WTC11 (cell line): Measurements from ENCODE around the gene RAI14. TPM values are rescaled to one million over a fixed set of nuclear protein-coding genes. Genes with fewer than 3 reads are reported as not detected.

Source experiments
- ATAC-seq: fragments of 200-7000 bp; cut with Tn5 transposase; 2 replicates; pipeline ENCODE4 v1.10.0; 2021; ENCODE audit warnings: mild to moderate bottlenecking, moderate library complexity
- CTCF ChIA-PET: fragments of 300-600 bp; sonication (Branson Sonifier 250); formaldehyde crosslinking; loops from one replicate; lab custom pipeline; 2021; ENCODE audit warnings: antibody characterized with exemption; lab: Charles Lee
- POLR2A ChIA-PET: fragments of 350-600 bp; sonication (Branson Sonifier 250); formaldehyde crosslinking; loops from one replicate; lab custom pipeline; 2021; ENCODE audit warnings: antibody characterized with exemption; lab: Charles Lee
- DNase-seq: peaks from one replicate; pipeline ENCODE4 v3.0.0; 2021; ENCODE audit warnings: low spot score
- H3K27ac Mint-ChIP-seq: 2 replicates; pipeline ENCODE4 v1.8.0; 2021; ENCODE audit warnings: mixed read lengths
- H3K27me3 Mint-ChIP-seq: 2 replicates; pipeline ENCODE4 v1.8.0; 2021; ENCODE audit warnings: low read depth, mild to moderate bottlenecking, moderate library complexity, mixed read lengths
- H3K36me3 Mint-ChIP-seq: 2 replicates; pipeline ENCODE4 v1.8.0; 2021; ENCODE audit warnings: mixed read lengths
- H3K4me1 Mint-ChIP-seq: 2 replicates; pipeline ENCODE4 v1.8.0; 2022; ENCODE audit warnings: mixed read lengths
- H3K4me3 Mint-ChIP-seq: 2 replicates; pipeline ENCODE4 v1.8.0; 2021; ENCODE audit warnings: mild to moderate bottlenecking, moderate library complexity, mixed read lengths
- H3K9me3 Mint-ChIP-seq: 2 replicates; pipeline ENCODE4 v1.8.0; 2021; ENCODE audit warnings: mixed read lengths
- AFF4 ChIP-seq: sonication (generic); formaldehyde crosslinking; IDR thresholded peaks from 2 replicates; pipeline ENCODE4 v1.8.1; 2023; ENCODE audit warnings: mild to moderate bottlenecking, missing genetic modification reagents, borderline replicate concordance
- ARID4B ChIP-seq: sonication (generic); formaldehyde crosslinking; IDR thresholded peaks from 2 replicates; pipeline ENCODE4 v1.8.0; 2023; ENCODE audit warnings: missing genetic modification reagents, mild to moderate bottlenecking, borderline replicate concordance
- CDX4 ChIP-seq: fragments of 250-450 bp; sonication (Bioruptor Pico); IDR thresholded peaks from 2 replicates; pipeline ENCODE4 v1.9.0; 2021; ENCODE audit warnings: moderate library complexity, mild to moderate bottlenecking, inconsistent platforms, borderline replicate concordance
- GABPB1 ChIP-seq: sonication (generic); formaldehyde crosslinking; IDR thresholded peaks from 2 replicates; pipeline ENCODE4 v1.8.1; 2023; ENCODE audit warnings: mild to moderate bottlenecking, missing genetic modification reagents
- MYBL2 ChIP-seq: sonication (generic); formaldehyde crosslinking; IDR thresholded peaks from 2 replicates; pipeline ENCODE4 v1.8.1; 2023; ENCODE audit warnings: mild to moderate bottlenecking, moderate library complexity, missing genetic modification reagents
- NR1H2 ChIP-seq: sonication (generic); formaldehyde crosslinking; IDR thresholded peaks from 2 replicates; pipeline ENCODE4 v1.9.0; 2021; ENCODE audit warnings: mild to moderate bottlenecking, moderate library complexity, missing genetic modification reagents
- PRRX2 ChIP-seq: fragments of 250-450 bp; sonication (Bioruptor Pico); IDR thresholded peaks from 2 replicates; pipeline ENCODE4 v1.8.0; 2021; ENCODE audit warnings: mild to moderate bottlenecking
- RELA ChIP-seq: sonication (generic); formaldehyde crosslinking; IDR thresholded peaks from 2 replicates; pipeline ENCODE4 v1.8.1; 2022; ENCODE audit warnings: missing genetic modification reagents, mild to moderate bottlenecking, borderline replicate concordance
- total RNA-seq: library from RNA; stranded (reverse); gene quantifications from 3 replicates; pipeline ENCODE4 v1.2.3, GENCODE V29; 2021
- TF ChIP-seq, protein P1 (sequence below): sonication (generic); formaldehyde crosslinking; conservative IDR thresholded peaks from 2 replicates; pipeline ENCODE4 v1.8.1; 2023; ENCODE audit warnings: mild to moderate bottlenecking, low read depth, missing genetic modification reagents, moderate library complexity
- TF ChIP-seq, protein P2 (sequence below): sonication (generic); formaldehyde crosslinking; IDR thresholded peaks from 2 replicates; pipeline ENCODE4 v1.8.0; 2022; ENCODE audit warnings: mild to moderate bottlenecking, missing genetic modification reagents
- TF ChIP-seq, protein P3 (sequence below): sonication (generic); formaldehyde crosslinking; IDR thresholded peaks from 2 replicates; pipeline ENCODE4 v1.8.1; 2023; ENCODE audit warnings: mild to moderate bottlenecking, missing genetic modification reagents, moderate library complexity
- TF ChIP-seq, protein P4 (sequence below): sonication (generic); formaldehyde crosslinking; IDR thresholded peaks from 2 replicates; pipeline ENCODE4 v1.8.0; 2023; ENCODE audit warnings: missing genetic modification reagents
- TF ChIP-seq, protein P5 (sequence below): sonication (generic); formaldehyde crosslinking; IDR thresholded peaks from 2 replicates; pipeline ENCODE4 v1.8.1; 2022; ENCODE audit warnings: missing genetic modification reagents, borderline replicate concordance
- TF ChIP-seq, protein P6 (sequence below): sonication (generic); formaldehyde crosslinking; conservative IDR thresholded peaks from 2 replicates; pipeline ENCODE4 v1.8.1; 2022; ENCODE audit warnings: mild to moderate bottlenecking, missing genetic modification reagents

The RAI14 gene
- total RNA-seq, 1 experiment from 2014 or later, result 185 TPM

DNA sequence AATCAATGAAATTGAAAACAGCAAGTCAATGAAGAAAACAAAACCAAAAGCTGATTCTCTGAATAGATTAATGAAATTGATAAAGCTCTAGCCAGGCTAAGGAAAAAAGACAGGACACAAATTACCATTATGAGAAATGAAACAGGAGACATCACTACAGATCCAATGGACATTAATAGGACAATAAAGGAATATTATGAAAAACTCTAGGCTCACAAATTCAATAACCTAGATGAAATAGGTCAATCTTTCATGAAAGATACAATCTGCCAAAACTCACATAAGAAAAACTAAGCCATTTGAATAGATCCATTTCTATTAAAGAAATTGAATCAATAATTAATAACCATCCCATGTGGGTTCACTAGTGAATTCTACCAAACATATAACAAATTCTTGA is 220.1 kb downstream of the RAI14 start:
- no peak overlapping the region for H3K27ac Mint-ChIP-seq
- ChIA-PET POLR2A (interaction anchor here (0.6 kb wide), 1 partner anchor 39 kb away, joined by 3 read pairs; the partner anchor contains the start of genes BRIX1 and RAD1), CTCF (no interaction called here)
- H3K27me3 Mint-ChIP-seq, result no peaks in the 10 kb centered on the region
- ATAC-seq (no peak), DNase-seq (no peak)
- H3K9me3 Mint-ChIP-seq, result peaks cover 40% of the 10 kb centered on the region
- TF ChIP-seq ARID4B (CRISPR knock-in tag) (no peak), CDX4 (CRISPR knock-in tag) (no peak), AFF4 (CRISPR knock-in tag) (no peak), PRRX2 (no peak), NR1H2 (CRISPR knock-in tag) (no peak)
- TF ChIP-seq, protein P1, sequence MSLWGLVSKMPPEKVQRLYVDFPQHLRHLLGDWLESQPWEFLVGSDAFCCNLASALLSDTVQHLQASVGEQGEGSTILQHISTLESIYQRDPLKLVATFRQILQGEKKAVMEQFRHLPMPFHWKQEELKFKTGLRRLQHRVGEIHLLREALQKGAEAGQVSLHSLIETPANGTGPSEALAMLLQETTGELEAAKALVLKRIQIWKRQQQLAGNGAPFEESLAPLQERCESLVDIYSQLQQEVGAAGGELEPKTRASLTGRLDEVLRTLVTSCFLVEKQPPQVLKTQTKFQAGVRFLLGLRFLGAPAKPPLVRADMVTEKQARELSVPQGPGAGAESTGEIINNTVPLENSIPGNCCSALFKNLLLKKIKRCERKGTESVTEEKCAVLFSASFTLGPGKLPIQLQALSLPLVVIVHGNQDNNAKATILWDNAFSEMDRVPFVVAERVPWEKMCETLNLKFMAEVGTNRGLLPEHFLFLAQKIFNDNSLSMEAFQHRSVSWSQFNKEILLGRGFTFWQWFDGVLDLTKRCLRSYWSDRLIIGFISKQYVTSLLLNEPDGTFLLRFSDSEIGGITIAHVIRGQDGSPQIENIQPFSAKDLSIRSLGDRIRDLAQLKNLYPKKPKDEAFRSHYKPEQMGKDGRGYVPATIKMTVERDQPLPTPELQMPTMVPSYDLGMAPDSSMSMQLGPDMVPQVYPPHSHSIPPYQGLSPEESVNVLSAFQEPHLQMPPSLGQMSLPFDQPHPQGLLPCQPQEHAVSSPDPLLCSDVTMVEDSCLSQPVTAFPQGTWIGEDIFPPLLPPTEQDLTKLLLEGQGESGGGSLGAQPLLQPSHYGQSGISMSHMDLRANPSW (CRISPR knock-in tag), result no peak
- TF ChIP-seq, protein P2, sequence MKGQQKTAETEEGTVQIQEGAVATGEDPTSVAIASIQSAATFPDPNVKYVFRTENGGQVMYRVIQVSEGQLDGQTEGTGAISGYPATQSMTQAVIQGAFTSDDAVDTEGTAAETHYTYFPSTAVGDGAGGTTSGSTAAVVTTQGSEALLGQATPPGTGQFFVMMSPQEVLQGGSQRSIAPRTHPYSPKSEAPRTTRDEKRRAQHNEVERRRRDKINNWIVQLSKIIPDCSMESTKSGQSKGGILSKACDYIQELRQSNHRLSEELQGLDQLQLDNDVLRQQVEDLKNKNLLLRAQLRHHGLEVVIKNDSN, result no peak
- peaks cover 4% of the 10 kb centered on the region; the same call in 1 of the 2 replicates for H3K4me1 Mint-ChIP-seq
- H3K36me3 Mint-ChIP-seq, result peaks cover 27% of the 10 kb centered on the region
- H3K4me3 Mint-ChIP-seq, result no peak overlapping the region

- no peaks in the 10 kb centered on the region for H3K27me3 Mint-ChIP-seq
- no peak overlapping the region for H3K27ac Mint-ChIP-seq
- CTCF ChIA-PET, result no interaction called here
- peaks cover 14% of the 10 kb centered on the region for H3K36me3 Mint-ChIP-seq
- POLR2A ChIA-PET, result no interaction called here
- peaks cover 25% of the 10 kb centered on the region for H3K9me3 Mint-ChIP-seq
- H3K4me3 Mint-ChIP-seq, result no peak overlapping the region
- H3K4me1 Mint-ChIP-seq, result no peaks in the 10 kb centered on the region
- ATAC-seq (no peak), DNase-seq (no peak)
- TF ChIP-seq, protein P3, sequence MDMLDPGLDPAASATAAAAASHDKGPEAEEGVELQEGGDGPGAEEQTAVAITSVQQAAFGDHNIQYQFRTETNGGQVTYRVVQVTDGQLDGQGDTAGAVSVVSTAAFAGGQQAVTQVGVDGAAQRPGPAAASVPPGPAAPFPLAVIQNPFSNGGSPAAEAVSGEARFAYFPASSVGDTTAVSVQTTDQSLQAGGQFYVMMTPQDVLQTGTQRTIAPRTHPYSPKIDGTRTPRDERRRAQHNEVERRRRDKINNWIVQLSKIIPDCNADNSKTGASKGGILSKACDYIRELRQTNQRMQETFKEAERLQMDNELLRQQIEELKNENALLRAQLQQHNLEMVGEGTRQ (CRISPR knock-in tag), result no peak
- TF ChIP-seq, protein P1 (CRISPR knock-in tag), result no peak
- TF ChIP-seq MYBL2, result no peak
- TF ChIP-seq GABPB1, result no peak
- no peak for TF ChIP-seq RELA (CRISPR knock-in tag)
- TF ChIP-seq, protein P4, sequence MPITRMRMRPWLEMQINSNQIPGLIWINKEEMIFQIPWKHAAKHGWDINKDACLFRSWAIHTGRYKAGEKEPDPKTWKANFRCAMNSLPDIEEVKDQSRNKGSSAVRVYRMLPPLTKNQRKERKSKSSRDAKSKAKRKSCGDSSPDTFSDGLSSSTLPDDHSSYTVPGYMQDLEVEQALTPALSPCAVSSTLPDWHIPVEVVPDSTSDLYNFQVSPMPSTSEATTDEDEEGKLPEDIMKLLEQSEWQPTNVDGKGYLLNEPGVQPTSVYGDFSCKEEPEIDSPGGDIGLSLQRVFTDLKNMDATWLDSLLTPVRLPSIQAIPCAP, result no peak
- TF ChIP-seq, protein P5, sequence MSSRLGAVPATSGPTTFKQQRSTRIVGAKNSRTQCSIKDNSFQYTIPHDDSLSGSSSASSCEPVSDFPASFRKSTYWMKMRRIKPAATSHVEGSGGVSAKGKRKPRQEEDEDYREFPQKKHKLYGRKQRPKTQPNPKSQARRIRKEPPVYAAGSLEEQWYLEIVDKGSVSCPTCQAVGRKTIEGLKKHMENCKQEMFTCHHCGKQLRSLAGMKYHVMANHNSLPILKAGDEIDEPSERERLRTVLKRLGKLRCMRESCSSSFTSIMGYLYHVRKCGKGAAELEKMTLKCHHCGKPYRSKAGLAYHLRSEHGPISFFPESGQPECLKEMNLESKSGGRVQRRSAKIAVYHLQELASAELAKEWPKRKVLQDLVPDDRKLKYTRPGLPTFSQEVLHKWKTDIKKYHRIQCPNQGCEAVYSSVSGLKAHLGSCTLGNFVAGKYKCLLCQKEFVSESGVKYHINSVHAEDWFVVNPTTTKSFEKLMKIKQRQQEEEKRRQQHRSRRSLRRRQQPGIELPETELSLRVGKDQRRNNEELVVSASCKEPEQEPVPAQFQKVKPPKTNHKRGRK (CRISPR knock-in tag), result no peak
- TF ChIP-seq, protein P6, sequence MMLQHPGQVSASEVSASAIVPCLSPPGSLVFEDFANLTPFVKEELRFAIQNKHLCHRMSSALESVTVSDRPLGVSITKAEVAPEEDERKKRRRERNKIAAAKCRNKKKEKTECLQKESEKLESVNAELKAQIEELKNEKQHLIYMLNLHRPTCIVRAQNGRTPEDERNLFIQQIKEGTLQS, result no peak
These were observed 225.1 kb downstream of the RAI14 start for GRCh38 chr5:34881246-34881645.
